A549 treated with AZD9567 at 1 μM for 4 hours (cell line): ENCODE data around the gene ZNF44. TPM values are rescaled to one million over a fixed set of nuclear protein-coding genes. Genes with fewer than 3 reads are reported as not detected.

Experiments used
- total RNA-seq: library from RNA; stranded (reverse); fragments of 200-300 nt; extraction: Qiagen RNA extraction; gene quantifications from 5 replicates; pipeline ENCODE4 v1.2.3, GENCODE V29; 2022; ENCODE audit not compliant: insufficient read depth

ZNF44 gene
- 0.59 to 0.85 TPM (median 0.76 TPM) in 5 replicates for total RNA-seq

DNA sequence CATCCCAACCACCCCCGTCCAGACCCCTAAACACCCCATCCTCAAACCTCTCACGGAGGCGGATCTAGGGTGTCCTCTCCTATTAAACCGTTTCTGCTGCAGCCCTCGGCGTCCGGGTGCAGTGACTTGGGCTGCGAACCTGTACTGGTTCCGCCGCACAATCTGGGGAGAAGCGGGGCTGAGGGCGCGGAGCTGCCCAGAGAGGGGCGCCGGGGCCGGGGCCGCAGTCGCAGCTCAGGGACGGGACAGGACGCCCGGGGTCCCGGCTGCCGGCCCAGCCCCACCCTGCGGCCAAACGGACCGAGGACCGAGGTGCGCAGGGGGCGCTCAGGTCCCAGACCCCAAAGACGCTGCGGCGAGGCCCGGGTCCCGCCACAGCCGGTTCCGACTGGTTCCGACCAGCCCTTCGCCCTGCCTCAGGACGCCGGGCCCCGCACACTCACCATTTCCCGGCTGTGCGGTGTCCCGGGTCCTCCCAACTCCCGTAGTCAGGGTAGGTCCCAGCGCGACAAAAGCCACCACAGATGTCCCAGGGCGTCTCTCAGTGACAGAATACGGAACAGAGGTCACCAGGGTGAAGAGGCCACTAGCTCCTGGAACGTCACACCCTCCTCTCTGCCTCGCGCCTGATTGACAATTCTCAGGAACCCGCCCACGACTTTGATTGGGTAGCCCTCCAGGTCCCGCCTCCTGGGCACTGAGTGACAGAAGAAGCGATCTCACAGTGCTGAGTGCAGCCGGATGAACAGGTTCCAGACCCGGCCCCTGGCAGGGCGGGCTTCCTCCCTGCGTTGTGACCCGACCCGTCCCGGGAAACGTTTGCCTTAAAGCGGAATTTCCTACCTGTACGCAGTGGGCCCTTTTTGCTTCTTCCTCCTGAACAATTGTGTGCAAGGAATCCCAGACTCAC is at the start of gene ZNF44:
Gene ZNF44 (minus strand): TSS at position 635 of the 910 bp plus-strand sequence. CDS start 189 bp downstream, at position 446.

DNA sequence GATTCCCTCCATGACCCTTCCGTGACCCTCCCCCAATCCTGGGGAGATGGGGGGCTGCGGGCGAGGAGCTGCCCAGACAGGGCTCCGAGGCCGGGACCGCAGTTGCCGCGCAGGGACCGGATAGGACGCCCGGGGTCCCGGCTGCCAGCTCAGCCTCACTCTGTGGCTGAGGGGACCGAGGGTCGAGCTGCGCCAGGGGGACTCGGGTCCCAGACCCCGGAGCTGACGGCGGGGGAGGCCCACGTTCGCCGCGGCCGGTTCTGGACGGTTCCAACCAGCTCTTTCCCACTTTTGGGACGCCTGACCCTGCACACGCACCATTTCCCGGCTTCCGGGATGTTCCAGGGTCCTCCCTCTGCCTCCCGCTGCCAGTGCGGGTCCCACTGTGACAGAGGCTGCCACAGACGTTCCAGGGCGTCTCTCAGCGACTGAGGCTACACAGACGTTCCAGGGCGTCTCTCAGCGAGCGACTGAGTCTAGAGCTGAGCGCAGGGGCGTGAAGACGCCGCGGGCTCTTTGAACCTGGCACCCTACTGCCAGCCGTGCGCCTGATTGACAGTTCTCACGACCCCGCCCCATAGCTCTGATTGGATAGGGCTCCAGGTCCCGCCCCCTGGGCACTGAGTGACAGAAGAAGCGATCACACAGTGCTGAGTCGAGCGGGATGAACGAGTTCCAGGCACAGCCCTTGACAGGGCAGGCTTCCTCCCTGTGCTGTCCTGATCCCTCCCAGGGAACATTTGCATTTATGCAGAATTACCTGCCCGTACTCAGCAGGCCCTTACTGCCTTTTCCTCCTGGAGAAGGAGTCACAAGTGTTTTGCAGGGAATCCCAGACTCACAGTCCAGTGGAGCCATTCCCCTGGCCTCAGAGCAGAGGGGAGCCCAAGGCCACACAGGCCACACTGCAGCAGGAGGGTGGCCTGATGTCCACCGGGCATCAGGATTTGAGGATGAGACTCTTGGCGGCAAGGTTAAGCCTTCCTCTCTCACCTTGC is 38.8 kb upstream of the ZNF44 start, which contains the start of gene ZNF563:
Gene ZNF563 (minus strand): TSS at position 472 of the 998 bp plus-strand sequence. CDS start 151 bp downstream, at position 321.

Other genes starting within 250 kb of the ZNF44 start
- gene ZNF878, start 241.9 kb downstream of the ZNF44 start, total RNA-seq: not detected in 5 replicates
- 0.02 TPM in 1 of 5 replicates, not detected in the others for gene ZNF844, start 230.2 kb downstream of the ZNF44 start, total RNA-seq
- 0.03 to 0.21 TPM (median 0.10 TPM) in 4 of 5 replicates, not detected in the other for gene ZNF20, start 154.5 kb downstream of the ZNF44 start, total RNA-seq
- gene ZNF625, start 138.1 kb downstream of the ZNF44 start, total RNA-seq: not detected in 5 replicates
- gene ZNF136, start 131.8 kb downstream of the ZNF44 start, total RNA-seq: 1.4 to 3.9 TPM (median 1.7 TPM) in 5 replicates
- not detected in 5 replicates for gene ZNF563, start 38.8 kb upstream of the ZNF44 start, total RNA-seq
- gene ZNF442, start 70.8 kb upstream of the ZNF44 start, total RNA-seq: not detected in 5 replicates
- gene ZNF799, start 106.4 kb upstream of the ZNF44 start, total RNA-seq: 1.5 to 3.3 TPM (median 1.7 TPM) in 5 replicates
- gene ZNF443, start 146.1 kb upstream of the ZNF44 start, total RNA-seq: 0.93 to 1.1 TPM (median 1.0 TPM) in 5 replicates
- not detected in 5 replicates for gene ZNF709, start 189.9 kb upstream of the ZNF44 start, total RNA-seq